SU-DHL-6 (cell line): ENCODE data around the gene LTBP2.

Experiments used
- H2AFZ ChIP-seq: fragments of 200-600 bp; sonication (generic); 2 replicates; pipeline ENCODE4 v1.6.1; 2014; ENCODE audit warnings: low read depth, mild to moderate bottlenecking, moderate library complexity, mixed read lengths, antibody characterized with exemption, low read length; ENCODE audit not compliant: severe bottlenecking
- H3F3A ChIP-seq: fragments of 200-600 bp; shearing (Covaris generic); 2 replicates; pipeline ENCODE4 v1.6.0; 2016; ENCODE audit warnings: antibody characterized with exemption, mild to moderate bottlenecking; ENCODE audit not compliant: insufficient read depth
- H3K27ac ChIP-seq: fragments of 200-600 bp; sonication (generic); 2 replicates; pipeline ENCODE4 v1.5.1; 2016; ENCODE audit warnings: low read depth, mild to moderate bottlenecking, low read length, moderate library complexity, mixed read lengths
- H3K27me3 ChIP-seq: fragments of 200-600 bp; sonication (generic), shearing (Covaris generic); 2 replicates; pipeline ENCODE4 v1.6.0; 2014; ENCODE audit warnings: mild to moderate bottlenecking, low read length
- H3K36me3 ChIP-seq: fragments of 200-600 bp; sonication (generic); 2 replicates; pipeline ENCODE4 v1.6.1; 2014; ENCODE audit warnings: mild to moderate bottlenecking, low read length, mixed read lengths
- H3K4me2 ChIP-seq: fragments of 300-600, 200-600 bp; shearing (Covaris generic), sonication (generic); 2 replicates; pipeline ENCODE4 v1.6.0; 2014; ENCODE audit warnings: low read length, low read depth, mild to moderate bottlenecking; ENCODE audit not compliant: poor library complexity, severe bottlenecking
- H3K4me3 ChIP-seq: fragments of 200-600 bp; sonication (generic); 2 replicates; pipeline ENCODE4 v1.5.1; 2014; ENCODE audit warnings: antibody characterized with exemption, low read length, mild to moderate bottlenecking, mixed read lengths; ENCODE audit not compliant: insufficient read depth, poor library complexity, severe bottlenecking
- H3K79me2 ChIP-seq: fragments of 200-600 bp; sonication (generic); 2 replicates; pipeline ENCODE4 v1.6.1; 2014; ENCODE audit warnings: mild to moderate bottlenecking, low read length, moderate library complexity; ENCODE audit not compliant: insufficient read depth
- H3K9ac ChIP-seq: fragments of 200-600 bp; sonication (generic); 2 replicates; pipeline ENCODE4 v1.7.0; 2014; ENCODE audit warnings: mild to moderate bottlenecking, low read length
- H3K9me2 ChIP-seq: fragments of 200-600 bp; sonication (generic); replicated peaks from 2 replicates; pipeline ENCODE4 v1.6.1; 2014; ENCODE audit warnings: low read length; ENCODE audit not compliant: insufficient read depth
- H3K9me3 ChIP-seq: fragments of 200-600 bp; sonication (generic); 2 replicates; pipeline ENCODE4 v1.6.1; 2014; ENCODE audit warnings: low read length, mixed read lengths; ENCODE audit not compliant: insufficient read depth
- H4K20me1 ChIP-seq: fragments of 200-600 bp; sonication (generic); 2 replicates; pipeline ENCODE4 v1.6.1; 2014; ENCODE audit warnings: low read depth, mild to moderate bottlenecking, antibody characterized with exemption, low read length, moderate library complexity, mixed read lengths
- EZH2phosphoT487 ChIP-seq: fragments of 200-600 bp; sonication (generic), shearing (Covaris generic); conservative IDR thresholded peaks from 2 replicates; pipeline ENCODE4 v1.6.1; 2018; ENCODE audit warnings: mild to moderate bottlenecking, antibody characterized with exemption, low read length, moderate library complexity, mixed read lengths
- TF ChIP-seq, protein P1 (sequence below): fragments of 200-600 bp; sonication (generic); IDR thresholded peaks from one replicate; pipeline ENCODE4 v1.5.1; 2017; ENCODE audit warnings: antibody characterized with exemption, mild to moderate bottlenecking, low read length, moderate library complexity; ENCODE audit not compliant: insufficient read depth, poor library complexity, severe bottlenecking

Gene LTBP2

GRCh38 chr14:74566174-74567141, 45.6 kb downstream of the LTBP2 start:
- H3K27me3 ChIP-seq: no peaks in the 10 kb centered on the region
- no peak for TF ChIP-seq EZH2phosphoT487
- TF ChIP-seq, protein P1, sequence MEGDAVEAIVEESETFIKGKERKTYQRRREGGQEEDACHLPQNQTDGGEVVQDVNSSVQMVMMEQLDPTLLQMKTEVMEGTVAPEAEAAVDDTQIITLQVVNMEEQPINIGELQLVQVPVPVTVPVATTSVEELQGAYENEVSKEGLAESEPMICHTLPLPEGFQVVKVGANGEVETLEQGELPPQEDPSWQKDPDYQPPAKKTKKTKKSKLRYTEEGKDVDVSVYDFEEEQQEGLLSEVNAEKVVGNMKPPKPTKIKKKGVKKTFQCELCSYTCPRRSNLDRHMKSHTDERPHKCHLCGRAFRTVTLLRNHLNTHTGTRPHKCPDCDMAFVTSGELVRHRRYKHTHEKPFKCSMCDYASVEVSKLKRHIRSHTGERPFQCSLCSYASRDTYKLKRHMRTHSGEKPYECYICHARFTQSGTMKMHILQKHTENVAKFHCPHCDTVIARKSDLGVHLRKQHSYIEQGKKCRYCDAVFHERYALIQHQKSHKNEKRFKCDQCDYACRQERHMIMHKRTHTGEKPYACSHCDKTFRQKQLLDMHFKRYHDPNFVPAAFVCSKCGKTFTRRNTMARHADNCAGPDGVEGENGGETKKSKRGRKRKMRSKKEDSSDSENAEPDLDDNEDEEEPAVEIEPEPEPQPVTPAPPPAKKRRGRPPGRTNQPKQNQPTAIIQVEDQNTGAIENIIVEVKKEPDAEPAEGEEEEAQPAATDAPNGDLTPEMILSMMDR: no peak
- no peaks in the 10 kb centered on the region for H4K20me1 ChIP-seq
- H3K9me3 ChIP-seq: no peaks in the 10 kb centered on the region
- no peak overlapping the region for H3K4me3 ChIP-seq
- no peak overlapping the region for H3K9ac ChIP-seq
- no peak overlapping the region for H2AFZ ChIP-seq
- H3F3A ChIP-seq: no peaks in the 10 kb centered on the region
- no peaks in the 10 kb centered on the region for H3K36me3 ChIP-seq
- no peak overlapping the region for H3K27ac ChIP-seq
- H3K9me2 ChIP-seq: no peaks in the 10 kb centered on the region
- H3K79me2 ChIP-seq: no peaks in the 10 kb centered on the region
- no peak overlapping the region for H3K4me2 ChIP-seq

DNA sequence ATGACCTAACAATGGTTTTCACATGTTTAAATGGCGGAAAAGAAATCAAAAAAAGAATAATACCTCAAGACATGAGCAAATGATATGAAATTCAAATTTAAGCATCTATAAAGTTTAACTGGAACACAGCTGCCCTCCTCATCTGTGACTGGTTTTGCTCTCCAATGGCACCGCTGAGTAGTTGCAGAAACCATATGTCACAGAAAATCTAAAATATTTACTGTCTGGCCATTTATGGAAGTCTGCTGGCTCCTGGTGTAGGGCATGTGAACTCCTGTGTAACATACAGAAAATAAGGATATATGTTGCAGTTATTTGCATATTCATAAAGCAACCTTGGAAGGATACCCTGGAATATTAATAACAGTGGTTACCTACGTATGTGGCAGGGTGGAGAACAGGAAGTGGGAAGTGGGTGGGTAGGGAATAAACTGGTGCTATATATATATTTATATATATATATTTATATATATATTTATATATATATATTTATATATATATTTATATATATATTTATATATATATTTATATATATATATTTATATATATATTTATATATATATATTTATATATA, 48.4 kb downstream of the LTBP2 start:
- no peak for TF ChIP-seq EZH2phosphoT487
- TF ChIP-seq, protein P1: no peak

DNA sequence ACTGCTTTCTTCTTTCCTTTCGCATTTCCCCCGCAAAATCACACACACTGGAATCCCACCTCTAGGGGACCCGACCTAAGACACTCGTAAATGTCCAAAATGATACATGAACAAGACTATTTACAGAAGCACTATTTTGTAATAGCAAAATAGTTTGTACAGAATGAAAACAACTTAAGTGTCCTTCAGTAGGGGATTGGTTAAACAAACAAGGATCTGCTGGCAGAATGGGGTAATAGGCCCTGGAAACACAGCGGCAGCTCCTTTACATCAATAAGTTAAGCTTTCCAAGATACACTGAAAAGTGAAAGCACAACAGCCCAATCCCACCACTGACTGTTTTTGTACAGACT, 48.8 kb downstream of the LTBP2 start:
- H3K79me2 ChIP-seq: no peaks in the 10 kb centered on the region
- no peaks in the 10 kb centered on the region for H3F3A ChIP-seq
- no peak for TF ChIP-seq EZH2phosphoT487
- TF ChIP-seq, protein P1: no peak
- H3K27ac ChIP-seq: no peak overlapping the region
- H3K27me3 ChIP-seq: no peaks in the 10 kb centered on the region
- H3K9ac ChIP-seq: no peak overlapping the region
- H3K9me2 ChIP-seq: no peaks in the 10 kb centered on the region
- no peaks in the 10 kb centered on the region for H4K20me1 ChIP-seq
- no peak overlapping the region for H2AFZ ChIP-seq
- no peaks in the 10 kb centered on the region for H3K36me3 ChIP-seq
- H3K4me2 ChIP-seq: no peak overlapping the region
- no peak overlapping the region for H3K4me3 ChIP-seq
- no peaks in the 10 kb centered on the region for H3K9me3 ChIP-seq

More for the DNA sequence above, 48.4 kb downstream of the LTBP2 start:
- Histone ChIP-seq H3F3A (no peaks in the 10 kb centered on the region), H3K36me3 (no peaks in the 10 kb centered on the region), H2AFZ (no peak overlapping the region), H3K4me2 (no peak overlapping the region), H3K4me3 (no peak overlapping the region), H3K27me3 (no peaks in the 10 kb centered on the region), H3K9me2 (no peaks in the 10 kb centered on the region), H3K9ac (no peak overlapping the region), H4K20me1 (no peaks in the 10 kb centered on the region), H3K79me2 (no peaks in the 10 kb centered on the region), H3K9me3 (no peaks in the 10 kb centered on the region), H3K27ac (no peak overlapping the region)
